ENCODE measurements around the gene ACADSB.

The ACADSB gene

GRCh38 chr10:123103944-123104343 is 95.1 kb downstream of the ACADSB start:
- DNase-seq, result no peak
